IPS-20b (cell line): ENCODE results near the gene IRF2BP1.

ENCODE experiments used
- H3K27ac ChIP-seq: one replicate; pipeline ENCODE4 v1.5.1; 2013; ENCODE audit warnings: low read length
- H3K27me3 ChIP-seq: 2 replicates; pipeline ENCODE4 v1.6.1; 2013; ENCODE audit warnings: mild to moderate bottlenecking, low read length, inconsistent platforms; ENCODE audit not compliant: insufficient read depth
- H3K36me3 ChIP-seq: 2 replicates; pipeline ENCODE4 v1.6.1; 2013; ENCODE audit warnings: low read depth, mild to moderate bottlenecking, inconsistent platforms, low read length, moderate library complexity; ENCODE audit not compliant: insufficient read depth
- H3K4me1 ChIP-seq: 2 replicates; pipeline ENCODE4 v1.6.1; 2013; ENCODE audit warnings: mild to moderate bottlenecking, control low read depth, inconsistent platforms, low read length, moderate library complexity; ENCODE audit not compliant: insufficient read depth
- H3K4me3 ChIP-seq: 2 replicates; pipeline ENCODE4 v1.5.1; 2013; ENCODE audit warnings: mild to moderate bottlenecking, low read length, inconsistent platforms
- H3K9ac ChIP-seq: 2 replicates; pipeline ENCODE4 v1.6.1; 2013; ENCODE audit warnings: low read depth, mild to moderate bottlenecking, inconsistent platforms, low read length, moderate library complexity
- H3K9me3 ChIP-seq: 2 replicates; pipeline ENCODE4 v1.6.1; 2013; ENCODE audit warnings: mild to moderate bottlenecking, low read depth, low read length, inconsistent platforms; ENCODE audit not compliant: insufficient read depth

IRF2BP1 gene

GRCh38 chr19:45863840-45864628 lies 21.9 kb downstream of the IRF2BP1 start, which contains the start of gene FOXA3:
Gene FOXA3, plus strand, starts transcription at chr19:45864326. Its CDS starts 131 bp downstream, at chr19:45864457.
- Histone ChIP-seq H3K9ac (peak within 1 kb of the TSS; percentile 83; the same call in 1 of the 2 replicates), H3K27ac (no peak within 1 kb of the TSS), H3K27me3 (peaks cover 22% of the 10 kb centered on the region), H3K36me3 (peaks cover 21% of the 10 kb centered on the region), H3K4me1 (peaks cover 9% of the 10 kb centered on the region), H3K4me3 (peak within 1 kb of the TSS; percentile 86), H3K9me3 (no peaks in the 10 kb centered on the region)

- Histone ChIP-seq H3K4me3 (peak overlapping the region; percentile 86), H3K9ac (peak overlapping the region; percentile 71; the same call in 1 of the 2 replicates), H3K9me3 (no peaks in the 10 kb centered on the region), H3K27me3 (peaks cover 22% of the 10 kb centered on the region), H3K36me3 (peaks cover 27% of the 10 kb centered on the region), H3K4me1 (peaks cover 9% of the 10 kb centered on the region), H3K27ac (no peak overlapping the region)
Measured at GRCh38 chr19:45863335-45863839, 22.6 kb downstream of the IRF2BP1 start.

- Histone ChIP-seq H3K9me3 (no peaks in the 10 kb centered on the region), H3K4me1 (peaks cover 9% of the 10 kb centered on the region), H3K4me3 (peak within 1 kb of the TSS; percentile 86), H3K9ac (peak within 1 kb of the TSS; percentile 88), H3K27ac (peak within 1 kb of the TSS; percentile 60), H3K27me3 (peaks cover 22% of the 10 kb centered on the region), H3K36me3 (peaks cover 34% of the 10 kb centered on the region)
Measured at GRCh38 chr19:45862564-45863334, 23.2 kb downstream of the IRF2BP1 start, which contains the start of gene SYMPK. Gene SYMPK, minus strand, starts transcription at chr19:45863147. Its CDS starts 8,652 bp downstream, at chr19:45854495.

- H3K36me3 ChIP-seq: peaks cover 34% of the 10 kb centered on the region
- H3K27me3 ChIP-seq: peaks cover 22% of the 10 kb centered on the region
- no peaks in the 10 kb centered on the region for H3K9me3 ChIP-seq
- H3K4me3 ChIP-seq: peak overlapping the region; percentile 83
- peak overlapping the region; percentile 88 for H3K9ac ChIP-seq
- H3K27ac ChIP-seq: peak overlapping the region; percentile 60
- peaks cover 9% of the 10 kb centered on the region for H3K4me1 ChIP-seq
Measured at GRCh38 chr19:45862271-45862563, 23.7 kb downstream of the IRF2BP1 start.

GRCh38 chr19:45860359-45861259 lies 25.3 kb downstream of the IRF2BP1 start:
- Histone ChIP-seq H3K27me3 (peaks cover 22% of the 10 kb centered on the region), H3K4me1 (peaks cover 5% of the 10 kb centered on the region; the same call in 1 of the 2 replicates), H3K27ac (no peak overlapping the region), H3K9ac (no peak overlapping the region), H3K4me3 (no peak overlapping the region), H3K36me3 (peaks cover 34% of the 10 kb centered on the region), H3K9me3 (no peaks in the 10 kb centered on the region)

GRCh38 chr19:45854167-45854778 lies 31.7 kb downstream of the IRF2BP1 start:
- Histone ChIP-seq H3K36me3 (peaks cover 73% of the 10 kb centered on the region), H3K9ac (no peak overlapping the region), H3K27me3 (no peaks in the 10 kb centered on the region), H3K4me1 (no peaks in the 10 kb centered on the region), H3K27ac (no peak overlapping the region), H3K9me3 (no peaks in the 10 kb centered on the region), H3K4me3 (no peak overlapping the region)

GRCh38 chr19:45852983-45853382 lies 33.0 kb downstream of the IRF2BP1 start:
- no peaks in the 10 kb centered on the region for H3K4me1 ChIP-seq
- H3K4me3 ChIP-seq: no peak overlapping the region
- no peak overlapping the region for H3K9ac ChIP-seq
- no peak overlapping the region for H3K27ac ChIP-seq
- no peaks in the 10 kb centered on the region for H3K27me3 ChIP-seq
- peaks cover 73% of the 10 kb centered on the region for H3K36me3 ChIP-seq
- H3K9me3 ChIP-seq: no peaks in the 10 kb centered on the region

- peaks cover 78% of the 10 kb centered on the region for H3K36me3 ChIP-seq
- H3K9ac ChIP-seq: no peak overlapping the region
- no peak overlapping the region for H3K27ac ChIP-seq
- H3K4me1 ChIP-seq: no peaks in the 10 kb centered on the region
- no peaks in the 10 kb centered on the region for H3K9me3 ChIP-seq
- H3K27me3 ChIP-seq: no peaks in the 10 kb centered on the region
- no peak overlapping the region for H3K4me3 ChIP-seq
Measured at GRCh38 chr19:45852145-45852750, 33.7 kb downstream of the IRF2BP1 start.

GRCh38 chr19:45848922-45849321 lies 37.0 kb downstream of the IRF2BP1 start:
- H3K4me3 ChIP-seq: no peak overlapping the region
- no peaks in the 10 kb centered on the region for H3K9me3 ChIP-seq
- H3K9ac ChIP-seq: no peak overlapping the region
- no peaks in the 10 kb centered on the region for H3K4me1 ChIP-seq
- no peak overlapping the region for H3K27ac ChIP-seq
- H3K36me3 ChIP-seq: peaks cover 99% of the 10 kb centered on the region
- H3K27me3 ChIP-seq: no peaks in the 10 kb centered on the region

- Histone ChIP-seq H3K4me3 (no peak overlapping the region), H3K9me3 (no peaks in the 10 kb centered on the region), H3K9ac (no peak overlapping the region), H3K27ac (no peak overlapping the region), H3K36me3 (peaks cover 98% of the 10 kb centered on the region), H3K27me3 (no peaks in the 10 kb centered on the region), H3K4me1 (no peaks in the 10 kb centered on the region)
Measured at GRCh38 chr19:45847663-45848062, 38.3 kb downstream of the IRF2BP1 start.
